Smooth muscle cell of the brain vasculature (primary cell): ENCODE data around the gene DOCK6.
"Not testable (repeated sequence)": the region's sequence is repeated elsewhere in the genome, so short reads cannot be mapped to it uniquely, and the experiment has no call there.

Experiments used
- DNase-seq: peaks from one replicate; pipeline ENCODE4 v3.0.0-alpha.2; 2012; ENCODE audit warnings: low read depth, low spot score

The DOCK6 gene

GRCh38 chr19:11196406-11197287 is 65.7 kb downstream of the DOCK6 start:
- no peak for DNase-seq

- DNase-seq: no peak
Measured at GRCh38 chr19:11195681-11196080, 66.6 kb downstream of the DOCK6 start.

- no peak for DNase-seq
Measured at GRCh38 chr19:11194656-11195558, 67.4 kb downstream of the DOCK6 start.

GRCh38 chr19:11194173-11194572 is 68.2 kb downstream of the DOCK6 start:
- DNase-seq: no peak

GRCh38 chr19:11192957-11193939 is 69.1 kb downstream of the DOCK6 start:
- DNase-seq: no peak

- no peak for DNase-seq
Measured at GRCh38 chr19:11191934-11192333, 70.4 kb downstream of the DOCK6 start.

GRCh38 chr19:11191273-11191755 is 71.0 kb downstream of the DOCK6 start:
- no peak for DNase-seq

- DNase-seq: no peak
Measured at GRCh38 chr19:11190501-11190900, 71.8 kb downstream of the DOCK6 start.

GRCh38 chr19:11187441-11187840 is 74.9 kb downstream of the DOCK6 start:
- DNase-seq: no peak

- DNase-seq: no peak
Measured at GRCh38 chr19:11182994-11183393, 79.3 kb downstream of the DOCK6 start.

GRCh38 chr19:11181488-11181887 is 80.8 kb downstream of the DOCK6 start:
- no peak for DNase-seq

- DNase-seq: not testable (repeated sequence)
Measured at GRCh38 chr19:11180975-11181374, 81.3 kb downstream of the DOCK6 start.

GRCh38 chr19:11180346-11180745 is 82.0 kb downstream of the DOCK6 start:
- no peak for DNase-seq

GRCh38 chr19:11179716-11180297 is 82.5 kb downstream of the DOCK6 start:
- no peak for DNase-seq

GRCh38 chr19:11179145-11179465 is 83.2 kb downstream of the DOCK6 start:
- DNase-seq: not testable (repeated sequence)

- DNase-seq: no peak
Measured at GRCh38 chr19:11177592-11177991, 84.7 kb downstream of the DOCK6 start.

GRCh38 chr19:11176466-11177193 is 85.7 kb downstream of the DOCK6 start:
- DNase-seq: no peak

- DNase-seq: no peak
Measured at GRCh38 chr19:11175920-11176319, 86.4 kb downstream of the DOCK6 start.

GRCh38 chr19:11174336-11174735 is 88.0 kb downstream of the DOCK6 start:
- no peak for DNase-seq

- DNase-seq: no peak
Measured at GRCh38 chr19:11173516-11174155, 88.7 kb downstream of the DOCK6 start.
